Measurements from ENCODE around the gene CHMP2A.
A peak's percentile ranks its signal among the peaks of the same experiment; 100 is the strongest.
"Not testable (repeated sequence)": the region's sequence is repeated elsewhere in the genome, so short reads cannot be mapped to it uniquely, and the experiment has no call there.

The CHMP2A gene

DNA sequence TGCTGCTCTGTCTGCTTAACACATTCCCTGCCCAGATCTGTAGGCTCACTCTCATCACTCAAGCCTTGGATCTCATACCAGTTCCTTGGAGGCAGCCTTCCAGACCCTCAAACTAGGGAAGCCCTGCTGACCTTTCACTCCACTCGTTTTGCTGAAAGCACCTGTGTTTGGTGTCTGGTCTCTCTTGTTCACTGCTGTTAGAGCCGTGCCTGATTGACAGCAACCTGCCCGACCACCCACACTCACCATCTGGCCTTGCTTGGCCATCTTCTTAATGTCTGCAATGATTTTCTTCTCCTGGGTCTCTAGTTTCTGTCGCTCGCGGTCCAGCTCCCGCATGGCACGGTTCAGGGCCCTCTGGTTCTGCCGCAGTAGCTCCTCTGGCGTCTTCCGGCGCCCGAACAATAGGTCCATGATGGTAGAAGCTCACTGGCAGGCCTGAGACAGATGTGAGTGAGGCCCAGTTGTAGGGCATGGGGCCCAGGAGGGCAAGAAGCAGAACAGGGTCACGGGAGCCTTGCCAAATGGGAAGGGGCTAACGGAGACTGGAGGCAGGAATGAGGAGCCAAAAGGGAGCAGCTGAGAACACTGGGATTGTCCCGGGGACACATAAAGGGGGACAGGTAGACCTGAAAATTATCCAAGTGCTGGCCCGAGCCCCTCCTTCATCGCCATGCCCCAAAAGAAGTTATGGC, 959 bp downstream of the CHMP2A start:
- no peak for DNase-seq

DNA sequence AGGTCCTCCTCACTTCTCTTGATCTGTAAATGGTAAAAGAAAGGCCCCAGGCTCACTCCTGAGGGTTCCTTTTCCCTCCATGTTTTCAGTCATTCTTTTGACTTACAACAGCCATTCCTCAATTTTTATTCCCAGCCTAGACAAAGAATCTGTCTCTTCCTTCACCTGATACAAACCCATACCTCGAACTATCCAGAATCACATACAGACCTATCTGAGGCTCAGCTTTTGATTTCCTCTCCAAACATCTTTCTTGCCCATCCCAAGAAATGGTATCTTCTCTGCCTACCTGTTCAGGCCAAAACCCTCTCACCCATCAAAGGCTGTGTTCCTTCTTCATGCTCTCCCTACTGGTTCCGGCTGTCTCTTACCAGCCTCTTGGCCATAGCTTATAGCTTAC, 2.2 kb downstream of the CHMP2A start:
- no peak for DNase-seq

DNA sequence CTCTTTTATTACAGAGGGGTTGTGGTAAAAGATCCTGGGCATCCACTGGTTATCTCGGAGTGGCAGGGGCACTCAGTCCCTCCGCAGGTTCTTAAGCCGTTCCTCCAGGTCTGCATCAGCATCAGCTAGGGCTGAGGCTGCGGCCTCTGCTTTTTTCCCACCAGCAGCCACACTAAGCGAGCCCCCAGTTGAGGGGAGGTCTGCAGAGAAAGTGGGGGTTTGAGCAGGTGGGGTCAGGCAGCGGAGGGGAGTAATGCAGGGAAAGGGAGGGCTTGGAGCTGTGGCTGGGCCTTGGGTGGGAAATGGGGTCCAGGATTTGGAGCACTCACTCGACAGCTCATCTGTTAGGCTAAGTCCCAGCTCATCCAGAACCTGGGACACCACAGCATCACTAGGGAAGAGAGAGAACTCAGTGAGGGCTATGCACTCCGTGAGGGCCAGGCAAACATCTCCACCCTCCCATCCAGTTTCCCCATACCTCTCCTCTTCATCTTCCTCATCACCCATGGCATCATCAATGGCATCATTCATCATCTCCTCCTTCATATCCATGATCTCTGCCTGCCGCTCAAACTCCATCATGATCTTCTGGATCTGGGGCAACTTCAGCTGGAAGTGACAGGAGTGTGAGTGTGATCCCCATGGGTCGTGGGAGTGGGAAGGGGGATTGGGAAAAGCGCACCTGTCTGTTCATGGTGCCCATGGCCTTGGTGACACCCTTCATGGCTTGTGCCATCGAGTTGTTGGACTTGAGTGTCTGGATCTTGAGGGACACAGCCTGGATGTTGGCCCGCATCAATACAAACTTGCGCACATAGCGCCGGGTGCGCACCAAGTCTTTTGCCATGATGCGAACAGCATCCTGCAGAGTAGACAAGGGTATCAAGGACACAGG, 3.1 kb downstream of the CHMP2A start:
- DNase-seq = no peak

DNA sequence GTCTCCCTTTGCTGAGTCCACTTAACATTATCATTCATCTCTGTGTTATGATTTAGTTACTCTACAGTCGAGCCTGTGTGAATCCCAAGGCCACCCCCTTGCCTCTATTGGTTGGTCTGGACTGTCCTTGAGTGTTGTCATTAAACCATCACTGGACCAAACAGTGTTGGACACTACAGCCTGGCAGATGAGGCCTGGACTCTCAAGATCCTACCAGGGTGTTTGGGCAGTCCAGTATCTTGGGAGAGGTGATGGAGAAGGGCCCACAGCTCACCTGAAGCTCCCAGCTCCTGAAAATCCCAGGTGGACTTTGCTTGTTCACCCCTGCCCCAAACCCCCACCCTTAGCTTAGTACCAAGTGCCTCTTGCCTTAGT, 3.8 kb downstream of the CHMP2A start:
- DNase-seq = no peak

DNA sequence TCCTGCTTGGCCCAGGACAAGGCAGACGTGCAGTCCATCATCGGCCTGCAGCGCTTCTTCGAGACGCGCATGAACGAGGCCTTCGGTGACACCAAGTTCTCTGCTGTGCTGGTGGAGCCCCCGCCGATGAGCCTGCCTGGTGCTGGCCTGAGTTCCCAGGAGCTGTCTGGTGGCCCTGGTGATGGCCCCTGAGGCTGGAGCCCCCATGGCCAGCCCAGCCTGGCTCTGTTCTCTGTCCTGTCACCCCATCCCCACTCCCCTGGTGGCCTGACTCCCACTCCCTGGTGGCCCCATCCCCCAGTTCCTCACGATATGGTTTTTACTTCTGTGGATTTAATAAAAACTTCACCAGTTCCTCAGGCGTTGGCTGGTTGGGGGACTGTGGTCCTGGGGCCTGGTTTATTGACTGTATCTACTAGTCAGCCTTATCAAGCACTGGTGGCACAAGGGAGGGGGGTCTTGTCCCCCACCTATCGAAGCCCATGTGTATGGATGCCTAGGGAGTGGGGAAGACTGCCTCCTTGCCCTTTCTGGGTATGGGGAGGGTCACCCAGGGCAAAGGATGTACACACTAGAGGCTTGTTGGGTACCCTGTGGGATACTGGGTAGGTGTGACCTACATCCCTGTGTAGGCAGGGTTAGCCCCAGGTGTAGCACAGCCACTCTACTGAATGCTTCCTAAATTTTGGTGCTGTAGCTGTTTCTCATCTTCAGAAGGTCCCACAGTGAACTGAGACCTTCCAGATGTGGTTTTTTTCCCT, 4.4 kb downstream of the CHMP2A start:
- no peak for DNase-seq

DNA sequence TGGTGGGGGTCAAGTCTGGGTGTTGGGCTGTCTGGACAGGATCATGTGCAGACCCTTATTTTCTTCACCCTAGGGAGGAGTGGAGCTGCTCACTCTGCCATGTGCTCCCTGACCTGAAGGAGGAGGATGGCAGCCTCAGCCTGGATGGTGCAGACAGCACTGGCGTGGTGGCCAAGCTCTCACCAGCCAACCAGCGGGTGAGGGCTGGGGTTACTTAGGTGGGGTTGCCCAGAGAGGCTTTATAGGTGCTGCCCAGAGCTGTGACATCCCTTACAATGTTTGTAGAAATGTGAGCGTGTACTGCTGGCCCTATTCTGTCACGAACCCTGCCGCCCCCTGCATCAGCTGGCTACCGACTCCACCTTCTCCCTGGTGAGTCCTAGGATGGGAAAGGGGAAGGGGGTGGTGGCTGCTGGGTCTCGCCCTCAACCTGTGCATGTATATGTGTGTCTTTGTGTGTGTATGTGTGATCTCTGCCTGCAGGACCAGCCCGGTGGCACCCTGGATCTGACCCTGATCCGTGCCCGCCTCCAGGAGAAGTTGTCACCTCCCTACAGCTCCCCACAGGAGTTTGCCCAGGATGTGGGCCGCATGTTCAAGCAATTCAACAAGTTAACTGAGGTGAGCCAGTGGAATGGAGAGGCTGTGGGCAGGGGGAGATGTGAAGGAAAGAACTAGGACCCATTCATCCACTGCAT, 5.1 kb downstream of the CHMP2A start:
- DNase-seq = no peak

DNA sequence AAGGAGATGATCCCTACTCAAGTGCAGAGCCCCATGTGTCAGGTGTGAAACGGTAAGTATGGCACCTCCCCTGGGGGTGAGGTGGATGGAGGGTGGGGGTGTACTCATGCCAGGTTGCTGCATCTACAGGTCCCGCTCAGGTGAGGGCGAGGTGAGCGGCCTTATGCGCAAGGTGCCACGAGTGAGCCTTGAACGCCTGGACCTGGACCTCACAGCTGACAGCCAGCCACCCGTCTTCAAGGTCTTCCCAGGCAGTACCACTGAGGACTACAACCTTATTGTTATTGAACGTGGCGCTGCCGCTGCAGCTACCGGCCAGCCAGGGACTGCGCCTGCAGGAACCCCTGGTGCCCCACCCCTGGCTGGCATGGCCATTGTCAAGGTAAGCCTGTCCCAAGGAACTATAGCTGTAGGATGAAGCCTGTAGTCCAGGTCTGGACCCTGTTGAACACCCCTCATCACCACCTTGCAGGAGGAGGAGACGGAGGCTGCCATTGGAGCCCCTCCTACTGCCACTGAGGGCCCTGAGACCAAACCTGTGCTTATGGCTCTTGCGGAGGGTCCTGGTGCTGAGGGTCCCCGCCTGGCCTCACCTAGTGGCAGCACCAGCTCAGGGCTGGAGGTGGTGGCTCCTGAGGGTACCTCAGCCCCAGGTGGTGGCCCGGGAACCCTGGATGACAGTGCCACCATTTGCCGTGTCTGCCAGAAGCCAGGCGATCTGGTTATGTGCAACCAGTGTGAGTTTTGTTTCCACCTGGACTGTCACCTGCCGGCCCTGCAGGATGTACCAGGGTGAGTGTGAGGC, 5.8 kb downstream of the CHMP2A start:
- DNase-seq = no peak

DNA sequence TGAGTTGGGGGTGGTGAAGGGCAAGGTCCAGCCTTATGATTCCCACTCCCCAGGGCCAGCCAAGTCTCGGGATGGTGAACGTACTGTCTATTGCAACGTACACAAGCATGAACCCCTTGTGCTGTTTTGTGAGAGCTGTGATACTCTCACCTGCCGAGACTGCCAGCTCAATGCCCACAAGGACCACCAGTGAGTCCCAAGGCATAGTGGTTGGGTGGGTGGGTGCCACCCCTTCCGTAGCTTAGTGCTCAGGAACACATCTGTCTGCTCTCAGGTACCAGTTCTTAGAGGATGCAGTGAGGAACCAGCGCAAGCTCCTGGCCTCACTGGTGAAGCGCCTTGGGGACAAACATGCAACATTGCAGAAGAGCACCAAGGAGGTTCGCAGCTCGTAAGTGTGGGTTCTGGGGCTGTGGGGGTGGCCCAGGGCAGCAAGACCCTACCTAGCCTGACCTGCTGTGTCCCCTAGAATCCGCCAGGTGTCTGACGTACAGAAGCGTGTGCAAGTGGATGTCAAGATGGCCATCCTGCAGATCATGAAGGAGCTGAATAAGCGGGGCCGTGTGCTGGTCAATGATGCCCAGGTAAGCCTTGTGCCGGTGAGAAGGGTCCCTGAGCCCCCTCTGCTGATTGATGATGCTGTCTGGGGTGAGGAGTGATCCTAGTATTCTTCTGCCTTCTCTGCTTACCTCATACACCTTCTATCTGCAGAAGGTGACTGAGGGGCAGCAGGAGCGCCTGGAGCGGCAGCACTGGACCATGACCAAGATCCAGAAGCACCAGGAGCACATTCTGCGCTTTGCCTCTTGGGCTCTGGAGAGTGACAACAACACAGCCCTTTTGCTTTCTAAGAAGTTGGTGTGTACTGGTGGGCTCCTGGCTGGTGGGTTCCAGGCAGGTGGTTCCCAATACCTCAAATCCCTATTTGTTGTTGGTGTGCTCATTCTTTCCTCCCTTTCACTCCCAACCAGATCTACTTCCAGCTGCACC, 7.3 kb downstream of the CHMP2A start:
- no peak for DNase-seq

DNA sequence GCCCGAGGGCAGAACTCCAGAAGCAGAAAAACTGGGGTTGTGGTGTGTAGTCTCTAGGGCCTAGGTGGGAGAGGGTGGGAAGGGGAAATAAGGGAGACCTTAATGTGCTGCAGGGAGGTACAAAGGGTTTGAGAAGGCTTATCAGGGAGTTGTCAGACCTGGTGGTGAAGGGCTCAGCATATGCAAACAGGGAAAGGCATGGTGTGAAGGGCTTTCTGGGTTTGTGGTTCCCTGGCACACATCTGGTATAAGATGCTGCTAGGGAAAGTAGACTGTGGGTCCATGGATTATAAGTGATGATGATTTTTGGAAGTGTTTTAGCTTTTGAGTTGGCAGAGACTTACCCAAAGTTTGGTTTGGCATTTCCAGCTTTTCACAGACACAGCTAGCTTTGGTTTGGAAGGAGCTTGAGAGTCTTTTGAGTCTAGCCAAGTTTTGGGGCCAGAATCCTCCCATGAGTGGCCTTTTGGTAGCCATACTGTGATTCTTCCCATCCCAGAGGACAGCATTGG, 8.8 kb downstream of the CHMP2A start:
- no peak for DNase-seq

DNA sequence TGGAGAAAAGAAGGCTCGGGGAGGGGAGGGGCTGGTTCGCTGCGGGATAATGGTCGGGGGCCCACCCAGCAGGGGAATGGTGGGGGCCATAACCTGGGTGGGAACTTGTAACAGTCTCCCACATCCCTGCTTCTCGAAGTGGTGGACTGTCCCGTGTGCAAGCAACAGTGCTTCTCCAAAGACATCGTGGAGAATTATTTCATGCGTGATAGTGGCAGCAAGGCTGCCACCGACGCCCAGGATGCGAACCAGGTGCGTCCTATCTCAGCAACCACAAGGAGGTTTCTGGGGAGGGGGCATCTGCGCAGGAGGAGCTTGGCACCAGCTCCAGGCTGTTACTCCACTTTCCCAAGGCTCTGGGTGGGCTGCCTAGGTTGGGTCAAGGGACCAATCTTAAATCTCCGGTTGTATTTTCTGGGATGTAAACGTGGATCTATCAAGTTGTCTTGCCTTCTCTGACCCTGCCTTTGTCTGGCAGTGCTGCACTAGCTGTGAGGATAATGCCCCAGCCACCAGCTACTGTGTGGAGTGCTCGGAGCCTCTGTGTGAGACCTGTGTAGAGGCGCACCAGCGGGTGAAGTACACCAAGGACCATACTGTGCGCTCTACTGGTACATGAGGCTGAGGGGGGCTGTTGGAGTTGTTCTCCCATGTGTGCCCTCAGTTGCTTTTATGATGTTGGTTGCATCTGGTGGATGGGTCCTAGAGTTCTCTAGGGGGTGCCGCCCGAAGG, 9.5 kb downstream of the CHMP2A start:
- no peak for DNase-seq

DNA sequence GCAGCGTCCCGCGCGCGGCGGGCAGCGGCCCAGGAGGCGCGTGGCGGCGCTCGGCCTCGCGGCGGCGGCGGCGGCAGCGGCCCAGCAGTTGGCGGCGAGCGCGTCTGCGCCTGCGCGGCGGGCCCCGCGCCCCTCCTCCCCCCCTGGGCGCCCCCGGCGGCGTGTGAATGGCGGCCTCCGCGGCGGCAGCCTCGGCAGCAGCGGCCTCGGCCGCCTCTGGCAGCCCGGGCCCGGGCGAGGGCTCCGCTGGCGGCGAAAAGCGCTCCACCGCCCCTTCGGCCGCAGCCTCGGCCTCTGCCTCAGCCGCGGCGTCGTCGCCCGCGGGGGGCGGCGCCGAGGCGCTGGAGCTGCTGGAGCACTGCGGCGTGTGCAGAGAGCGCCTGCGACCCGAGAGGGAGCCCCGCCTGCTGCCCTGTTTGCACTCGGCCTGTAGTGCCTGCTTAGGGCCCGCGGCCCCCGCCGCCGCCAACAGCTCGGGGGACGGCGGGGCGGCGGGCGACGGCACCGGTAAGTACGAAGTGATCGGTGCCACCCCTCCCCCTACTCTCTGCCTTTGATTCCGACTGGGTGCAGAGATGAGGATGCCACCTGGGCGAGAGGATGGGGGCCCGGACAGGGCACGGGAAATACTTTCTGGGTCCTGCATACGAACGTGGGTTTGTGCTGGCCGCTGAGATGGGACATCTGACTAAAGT, 10.2 kb downstream of the CHMP2A start:
- no peak for DNase-seq

DNA sequence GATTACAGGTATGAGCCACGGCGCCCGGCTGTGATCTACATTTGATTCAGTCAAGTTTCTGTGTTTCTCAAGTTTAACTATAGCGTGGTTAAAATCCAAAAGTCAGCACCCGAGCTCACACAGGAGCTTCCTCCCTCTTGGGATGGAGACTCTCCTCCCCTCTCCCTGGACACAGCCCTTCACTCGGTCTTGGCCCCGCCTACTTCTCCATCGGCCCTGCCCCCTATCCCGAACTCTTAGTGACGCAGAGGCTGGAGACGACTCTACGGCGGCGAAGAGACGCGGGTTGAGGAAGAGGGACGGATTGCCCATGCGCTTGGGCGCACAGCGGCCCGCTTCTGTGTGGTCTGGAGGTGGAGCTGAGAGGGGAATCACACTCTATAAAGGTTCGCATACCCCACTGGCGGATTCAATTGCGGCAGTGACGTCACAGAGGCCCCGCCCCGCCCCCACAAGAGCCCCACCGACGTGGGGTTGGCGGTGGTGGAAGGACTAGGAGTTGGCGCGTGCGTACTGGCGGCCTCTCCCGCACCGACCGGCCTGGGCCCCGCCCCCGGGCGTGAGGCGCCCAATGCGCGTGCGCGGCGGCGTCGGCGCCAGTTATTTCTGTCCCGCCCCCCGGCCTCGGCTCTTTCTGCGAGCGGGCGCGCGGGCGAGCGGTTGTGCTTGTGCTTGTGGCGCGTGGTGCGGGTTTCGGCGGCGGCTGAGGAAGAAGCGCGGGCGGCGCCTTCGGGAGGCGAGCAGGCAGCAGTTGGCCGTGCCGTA, 10.9 kb downstream of the CHMP2A start, which contains the start of gene TRIM28:
Gene TRIM28 (plus strand): TSS at position 239 of the 765 bp plus-strand sequence. CDS start 694 bp downstream, outside the sequence.
- DNase-seq = peak; percentile 100

DNA sequence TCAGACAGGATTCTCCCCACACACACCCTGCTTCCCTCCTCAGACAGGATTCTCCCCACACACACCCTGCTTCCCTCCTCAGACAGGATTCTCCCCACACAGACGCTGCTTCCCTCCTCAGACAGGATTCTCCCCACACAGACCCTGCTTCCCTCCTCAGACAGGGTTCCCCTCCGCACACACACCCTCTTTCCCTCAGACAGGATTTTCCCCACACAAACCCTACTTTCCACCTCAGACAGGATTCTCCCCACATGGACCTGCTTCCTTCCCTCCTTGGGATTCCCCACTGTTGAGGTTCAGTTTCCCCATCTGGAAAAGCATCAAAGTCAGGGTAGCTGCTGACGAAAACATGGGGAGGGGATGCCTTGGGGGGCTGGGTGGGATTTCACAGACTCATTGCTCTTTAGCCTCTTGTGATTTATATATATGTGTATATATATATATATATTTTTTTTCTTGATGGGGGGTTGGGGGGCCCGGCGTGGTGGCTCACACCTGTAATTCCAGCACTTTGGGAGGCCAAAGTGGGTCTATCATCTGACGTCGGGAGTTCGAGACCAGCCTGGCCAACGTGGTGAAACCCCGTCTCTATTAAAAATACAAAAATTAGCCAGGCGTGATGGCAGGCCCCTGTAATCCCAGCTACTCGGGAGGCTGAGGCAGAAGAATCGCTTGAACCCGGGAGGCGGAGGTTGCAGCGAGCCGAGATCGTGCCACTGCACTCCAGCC, 12.1 kb downstream of the CHMP2A start:
- DNase-seq = not testable (repeated sequence)

DNA sequence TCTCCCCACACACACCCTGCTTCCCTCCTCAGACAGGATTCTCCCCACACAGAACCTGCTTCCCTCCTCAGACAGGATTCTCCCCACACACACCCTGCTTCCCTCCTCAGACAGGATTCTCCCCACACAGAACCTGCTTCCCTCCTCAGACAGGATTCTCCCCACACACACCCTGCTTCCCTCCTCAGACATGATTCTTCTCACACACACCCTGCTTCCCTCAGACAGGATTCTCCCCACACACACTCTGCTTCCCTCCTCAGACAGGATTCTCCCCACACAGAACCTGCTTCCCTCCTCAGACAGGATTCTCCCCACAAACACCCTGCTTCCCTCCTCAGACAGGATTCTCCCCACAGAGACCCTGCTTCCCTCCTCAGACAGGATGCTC, 15.7 kb downstream of the CHMP2A start:
- DNase-seq = not testable (repeated sequence)

DNA sequence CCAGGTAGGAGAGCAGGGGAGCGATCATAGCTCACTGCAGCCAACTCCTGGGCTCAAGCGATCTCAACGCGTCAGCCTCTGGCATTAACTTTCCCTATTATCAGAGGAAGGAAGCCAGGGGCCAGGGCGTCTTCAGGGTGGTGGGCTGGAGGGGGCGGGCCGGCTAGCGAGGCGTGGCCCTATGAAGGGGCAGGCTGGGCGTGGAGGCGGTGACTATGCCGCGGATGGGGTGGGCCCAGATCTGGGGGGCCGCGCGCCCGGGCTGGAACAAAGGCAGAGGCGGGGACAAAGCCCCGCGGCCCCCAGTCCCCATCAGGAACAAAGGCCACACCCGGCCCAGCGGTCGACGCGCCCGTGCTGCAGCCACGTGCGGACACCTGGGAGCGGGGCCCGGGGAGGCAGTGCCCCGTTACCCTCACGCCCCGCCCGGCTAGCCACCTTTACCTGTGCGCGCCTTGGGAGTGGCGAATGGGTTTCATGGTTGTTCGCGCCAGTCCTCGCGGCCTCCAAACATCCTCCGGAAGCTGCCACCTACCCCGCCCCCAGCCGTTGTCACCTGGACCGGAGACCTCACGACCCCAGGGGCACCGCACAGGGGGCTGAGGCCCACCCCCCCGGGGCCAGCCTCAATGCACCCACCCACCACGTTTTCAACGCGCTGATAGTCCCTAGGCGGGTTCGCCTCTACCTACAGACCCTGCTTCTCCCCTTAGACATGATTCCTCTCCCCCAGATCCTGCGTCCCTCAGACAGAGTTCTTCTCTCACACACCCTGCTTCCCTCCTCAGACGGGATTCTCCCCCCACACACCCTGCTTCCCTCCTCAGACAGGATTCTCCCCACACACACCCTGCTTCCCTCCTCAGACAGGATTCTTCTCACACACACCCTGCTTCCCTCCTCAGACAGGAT, 16.4 kb downstream of the CHMP2A start:
- peak; percentile 81 for DNase-seq

All from activated CD8-positive, alpha-beta memory T cell treated with anti-CD3 and anti-CD28 coated beads for 24 hours (primary cell).